SH-SY5Y (cell line): ENCODE results near the gene CALD1.

Source experiments
- GATA2 ChIP-seq: IDR thresholded peaks from 2 replicates; pipeline ENCODE4 v1.6.1; 2011; ENCODE audit warnings: mild to moderate bottlenecking, low read depth, low read length
- GATA3 ChIP-seq: IDR thresholded peaks from 2 replicates; pipeline ENCODE4 v1.6.1; 2011; ENCODE audit warnings: low read depth, mild to moderate bottlenecking, low read length, moderate library complexity

DNA sequence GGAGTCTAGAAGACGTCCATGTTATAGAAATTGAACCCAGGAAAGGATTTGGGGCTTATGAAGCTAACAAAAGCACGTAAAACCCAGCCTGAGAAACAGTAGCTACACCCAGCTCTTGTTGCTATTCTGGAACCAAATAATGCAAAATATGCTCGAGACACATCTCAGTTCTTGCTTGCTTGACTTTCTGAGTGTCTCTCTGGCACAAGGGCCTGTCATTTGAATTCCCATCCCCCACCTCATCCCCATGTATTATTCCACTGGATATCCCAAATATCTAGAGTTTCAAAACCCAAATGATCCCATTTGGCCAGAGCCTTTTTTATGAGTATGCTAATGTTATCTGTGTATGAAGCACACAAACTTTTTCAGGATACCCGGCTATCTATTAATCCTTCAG, 158.7 kb downstream of the CALD1 start:
- TF ChIP-seq GATA2 (no peak), GATA3 (no peak)
